Measurements from ENCODE around the gene CCN2.

The CCN2 gene, protein sequence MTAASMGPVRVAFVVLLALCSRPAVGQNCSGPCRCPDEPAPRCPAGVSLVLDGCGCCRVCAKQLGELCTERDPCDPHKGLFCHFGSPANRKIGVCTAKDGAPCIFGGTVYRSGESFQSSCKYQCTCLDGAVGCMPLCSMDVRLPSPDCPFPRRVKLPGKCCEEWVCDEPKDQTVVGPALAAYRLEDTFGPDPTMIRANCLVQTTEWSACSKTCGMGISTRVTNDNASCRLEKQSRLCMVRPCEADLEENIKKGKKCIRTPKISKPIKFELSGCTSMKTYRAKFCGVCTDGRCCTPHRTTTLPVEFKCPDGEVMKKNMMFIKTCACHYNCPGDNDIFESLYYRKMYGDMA

DNA sequence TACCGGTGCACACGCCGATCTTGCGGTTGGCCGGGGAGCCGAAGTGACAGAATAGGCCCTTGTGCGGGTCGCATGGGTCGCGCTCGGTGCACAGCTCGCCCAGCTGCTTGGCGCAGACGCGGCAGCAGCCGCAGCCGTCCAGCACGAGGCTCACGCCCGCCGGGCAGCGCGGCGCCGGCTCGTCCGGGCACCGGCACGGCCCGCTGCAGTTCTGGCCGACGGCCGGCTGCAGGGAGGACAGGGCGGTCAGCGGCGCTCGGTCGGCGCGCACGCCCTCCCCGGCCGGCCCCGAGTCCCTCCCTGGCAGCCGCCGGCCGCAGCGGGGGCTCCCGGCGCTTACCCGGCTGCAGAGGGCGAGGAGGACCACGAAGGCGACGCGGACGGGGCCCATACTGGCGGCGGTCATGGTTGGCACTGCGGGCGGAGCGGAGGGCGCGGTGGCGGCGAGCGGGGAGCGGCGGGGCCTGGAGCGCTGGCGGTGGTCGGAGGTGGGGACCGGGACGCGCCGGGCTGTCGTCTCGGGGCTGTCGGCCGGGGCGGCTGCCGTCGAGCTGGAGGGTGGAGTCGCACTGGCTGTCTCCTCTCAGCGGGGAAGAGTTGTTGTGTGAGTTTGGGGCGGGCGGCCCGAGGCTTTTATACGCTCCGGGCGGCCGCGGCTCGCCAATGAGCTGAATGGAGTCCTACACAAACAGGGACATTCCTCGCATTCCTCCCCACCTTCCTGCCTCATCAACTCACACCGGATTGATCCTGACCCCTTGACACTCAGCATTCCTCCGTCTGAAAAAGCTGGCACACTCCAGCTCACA lies at the start of gene CCN2:
Gene CCN2 (minus strand): TSS at position 606 of the 809 bp plus-strand sequence. CDS start 200 bp downstream, at position 406.
- intact Hi-C loops (cut with DNase I) = loop anchor here (5.0 kb wide), 1 partner anchor 211 kb away; no protein-coding TSS in a partner anchor
- DNase-seq = peak in 8 of 10 donors; percentile 17 to 88 (median 45)

DNA sequence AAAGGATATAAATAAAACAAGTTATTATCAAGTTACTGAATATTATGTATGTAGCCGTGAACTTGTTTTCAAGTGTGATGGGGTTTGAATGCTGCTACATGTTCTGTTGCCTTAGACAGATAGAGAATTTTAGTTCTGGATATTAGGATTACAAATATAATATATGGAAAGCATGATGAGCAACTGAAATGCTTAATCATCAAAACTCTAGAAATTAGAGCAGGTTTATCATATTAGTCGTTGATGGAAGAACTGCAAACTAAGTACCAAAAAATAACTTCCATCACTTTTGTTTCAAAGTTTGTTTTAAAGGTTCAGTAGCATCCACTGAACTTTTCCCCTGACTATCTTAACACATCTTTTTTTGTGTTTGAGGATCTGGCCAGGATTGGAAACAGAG lies 49.1 kb upstream of the CCN2 start:
- DNase-seq = no peak
- intact Hi-C loops (cut with DNase I) = no loop called here

GRCh38 chr6:131999545-132000146 lies 48.5 kb upstream of the CCN2 start:
- intact Hi-C loops (cut with DNase I) = no loop called here
- no peak for DNase-seq

DNA sequence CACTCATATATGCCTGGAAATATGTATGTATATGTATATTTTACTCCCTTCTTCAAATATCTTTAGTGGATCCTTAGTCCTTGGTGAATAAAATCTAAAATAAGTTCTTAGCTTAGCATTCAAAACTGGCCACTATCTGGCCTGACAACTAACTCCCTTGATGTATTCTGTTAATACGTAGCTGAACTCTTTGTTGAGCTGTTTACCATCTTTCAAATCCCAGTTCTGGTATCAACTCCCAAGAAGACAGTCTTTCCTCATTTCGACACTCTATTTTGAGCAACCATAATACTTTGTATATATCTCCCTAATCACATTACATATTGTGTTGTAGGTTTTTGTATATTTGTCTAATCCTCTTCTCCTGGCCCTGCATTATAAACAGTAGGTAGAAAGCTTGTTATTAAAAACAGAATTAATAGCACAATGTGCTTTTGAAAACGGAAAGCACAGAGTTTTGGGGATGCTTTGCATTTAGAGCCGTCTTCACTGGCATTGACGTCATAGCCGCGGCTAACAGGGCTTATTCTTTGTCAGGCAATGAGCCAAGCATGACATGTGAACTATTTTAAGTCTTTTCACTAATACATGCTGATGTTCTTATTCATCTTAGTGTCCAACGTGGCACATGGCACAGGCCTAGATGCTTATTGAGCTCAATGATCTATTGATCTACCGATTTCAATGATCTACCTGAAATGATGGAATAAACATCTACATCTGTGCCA lies 47.2 kb upstream of the CCN2 start:
- DNase-seq = no peak
- intact Hi-C loops (cut with DNase I) = no loop called here

DNA sequence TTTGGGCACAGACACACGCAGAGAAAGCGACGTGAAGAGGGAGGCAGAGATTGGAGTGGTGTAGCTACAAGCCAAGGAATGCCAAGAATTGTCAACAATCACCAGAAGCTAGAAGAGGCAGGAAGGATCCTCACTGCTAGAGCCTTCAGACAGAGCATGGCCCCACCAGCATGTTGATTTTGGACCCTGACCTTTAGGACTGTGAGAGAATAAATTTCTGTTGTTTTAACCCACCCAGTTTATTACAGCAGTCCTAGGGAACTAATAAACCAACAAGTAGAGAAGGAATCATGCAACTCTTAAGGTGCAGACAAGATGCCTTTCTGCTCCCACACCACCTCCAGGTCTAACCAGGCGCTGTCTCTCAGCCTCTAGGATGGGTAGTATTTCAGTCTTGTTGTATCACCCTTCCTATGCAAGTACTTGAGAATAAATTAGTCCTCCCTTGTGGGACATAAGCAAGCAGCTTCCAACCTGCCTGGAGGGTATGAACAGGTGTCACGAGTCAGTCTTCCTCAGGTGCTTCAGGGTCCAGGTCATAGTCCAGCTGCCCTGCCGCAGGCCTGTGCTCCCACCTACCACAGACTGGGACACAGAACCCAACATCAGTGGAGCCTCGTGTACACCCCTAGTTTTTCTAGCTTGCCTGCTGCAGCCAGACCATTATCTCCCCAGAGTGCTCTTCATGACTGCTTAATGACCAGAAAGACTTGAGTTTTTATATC lies 46.4 kb upstream of the CCN2 start:
- DNase-seq = no peak
- intact Hi-C loops (cut with DNase I) = no loop called here

GRCh38 chr6:131995917-131996316 lies 44.7 kb upstream of the CCN2 start:
- intact Hi-C loops (cut with DNase I) = no loop called here
- DNase-seq = no peak

- no peak for DNase-seq
- intact Hi-C loops (cut with DNase I) = no loop called here
These were observed 41.4 kb upstream of the CCN2 start for GRCh38 chr6:131992557-131992956.

GRCh38 chr6:131989036-131989435 lies 37.9 kb upstream of the CCN2 start:
- intact Hi-C loops (cut with DNase I) = no loop called here
- no peak for DNase-seq

- intact Hi-C loops (cut with DNase I) = no loop called here
- no peak for DNase-seq
These were observed 31.6 kb upstream of the CCN2 start for GRCh38 chr6:131982740-131983259.

- DNase-seq = no peak
- intact Hi-C loops (cut with DNase I) = no loop called here
These were observed 30.4 kb upstream of the CCN2 start for GRCh38 chr6:131981624-131981978.

DNA sequence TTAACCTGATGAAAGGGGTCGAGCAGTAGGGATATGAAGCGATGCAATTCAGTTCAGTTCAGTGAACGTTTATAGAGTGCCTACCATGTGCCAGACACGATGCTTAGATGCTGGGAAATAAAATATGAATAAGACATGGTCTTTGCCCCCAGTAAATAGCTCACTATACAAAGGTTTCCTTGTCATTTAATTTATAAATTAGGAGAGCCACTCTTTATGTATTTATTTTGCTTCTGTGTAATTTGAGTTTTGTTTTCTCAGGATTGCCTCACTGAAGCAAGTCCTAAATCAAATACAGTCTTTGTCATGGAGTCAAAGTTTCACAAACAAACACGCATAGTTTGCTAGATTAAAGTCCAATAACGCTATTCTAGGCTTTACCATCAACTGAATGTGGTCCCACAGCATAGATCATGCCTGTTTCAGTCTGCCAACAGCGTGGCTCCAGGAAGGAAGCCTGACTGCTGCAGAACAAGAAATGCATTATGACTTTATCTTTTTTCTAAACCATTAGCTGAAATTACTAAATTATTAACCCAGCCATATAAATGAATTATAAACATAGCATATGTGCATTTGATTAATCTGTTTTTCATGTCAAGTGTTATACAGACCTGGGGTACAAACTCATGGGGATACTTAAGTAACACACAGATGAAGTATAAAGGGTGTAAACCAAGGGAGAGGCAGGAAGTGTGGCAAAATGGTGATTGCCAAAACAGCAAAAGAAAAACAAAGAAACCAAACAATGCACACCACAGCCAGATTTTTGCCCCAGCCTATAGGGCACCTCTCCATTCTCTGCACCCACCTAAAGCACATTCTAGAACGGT lies 29.8 kb upstream of the CCN2 start:
- DNase-seq = no peak
- intact Hi-C loops (cut with DNase I) = no loop called here

GRCh38 chr6:131980338-131980790 lies 29.2 kb upstream of the CCN2 start:
- DNase-seq = no peak
- intact Hi-C loops (cut with DNase I) = no loop called here

DNA sequence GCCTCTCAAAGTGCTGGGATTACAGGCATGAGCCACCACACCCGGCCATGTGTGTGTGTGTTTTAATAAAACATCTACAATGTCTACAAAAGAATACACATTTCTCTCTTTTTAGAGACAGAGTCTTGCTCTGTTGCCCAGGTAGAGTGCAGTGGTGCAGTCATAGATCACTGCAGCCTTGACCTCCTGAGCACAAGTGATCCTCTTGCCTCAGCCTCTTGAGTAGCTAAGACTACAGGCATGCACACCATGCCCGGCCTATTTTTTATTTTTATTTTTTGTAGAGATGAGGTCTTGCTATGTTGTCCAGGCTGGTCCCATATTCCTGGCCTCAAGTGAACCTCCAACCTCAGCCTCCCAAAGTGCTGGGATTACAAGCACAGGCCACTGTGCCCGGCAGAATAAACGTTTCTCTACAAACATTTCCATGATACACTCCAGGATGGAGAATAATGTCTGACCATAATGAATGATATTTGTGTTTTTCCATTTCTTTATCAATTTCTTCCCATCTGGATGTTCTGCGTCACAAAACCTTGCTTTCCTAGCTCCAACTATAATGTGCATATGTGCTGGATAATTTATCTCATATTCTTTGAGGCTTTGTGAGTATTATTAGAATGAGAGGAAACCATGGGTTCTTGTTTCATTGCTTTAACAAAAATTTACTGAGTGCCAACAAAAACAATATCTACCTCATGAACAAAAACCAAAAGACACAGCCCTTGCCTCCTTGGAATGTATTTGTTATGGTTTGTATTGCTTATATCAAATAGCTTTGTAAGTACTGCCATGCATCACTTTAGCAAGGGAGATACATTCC lies 28.6 kb upstream of the CCN2 start:
- intact Hi-C loops (cut with DNase I) = no loop called here

DNA sequence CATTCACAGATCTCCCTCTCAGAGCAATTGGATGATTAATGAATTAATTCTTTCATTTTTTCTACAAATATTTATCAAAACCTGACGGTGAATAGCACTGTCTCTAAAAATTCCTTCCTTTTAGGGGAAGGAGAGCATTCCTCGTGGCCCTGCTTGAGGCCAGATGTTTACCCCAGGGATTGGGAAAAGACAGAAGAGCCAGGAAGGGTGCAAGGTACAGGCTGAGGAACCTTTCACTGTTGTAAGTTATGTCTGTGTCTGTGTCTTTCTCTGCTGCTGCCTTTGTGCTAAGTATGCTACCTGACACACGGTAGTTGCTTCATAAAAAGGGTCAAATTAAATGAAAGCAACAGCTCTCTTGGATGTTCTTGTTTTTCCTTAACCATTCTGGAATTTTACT lies 27.4 kb upstream of the CCN2 start:
- no peak for DNase-seq
- intact Hi-C loops (cut with DNase I) = no loop called here

More for the DNA sequence above, 28.6 kb upstream of the CCN2 start:
- DNase-seq = no peak

GRCh38 chr6:131976545-131977061 lies 25.4 kb upstream of the CCN2 start:
- intact Hi-C loops (cut with DNase I) = no loop called here
- no peak for DNase-seq

- intact Hi-C loops (cut with DNase I) = no loop called here
- no peak for DNase-seq
These were observed 21.6 kb upstream of the CCN2 start for GRCh38 chr6:131972741-131973140.

GRCh38 chr6:131970076-131970859 lies 19.1 kb upstream of the CCN2 start:
- intact Hi-C loops (cut with DNase I) = no loop called here
- DNase-seq = no peak
